ENCODE results near the gene RNASET2.
"Not testable (repeated sequence)": the region's sequence is repeated elsewhere in the genome, so short reads cannot be mapped to it uniquely, and the experiment has no call there.

Gene RNASET2

GRCh38 chr6:166925141-166925996 lies 31.0 kb downstream of the RNASET2 start:
- DNase-seq = no peak

- no peak for DNase-seq
Measured at GRCh38 chr6:166924531-166924930, 31.8 kb downstream of the RNASET2 start.

- no peak for DNase-seq
Measured at GRCh38 chr6:166922937-166923336, 33.4 kb downstream of the RNASET2 start.

- no peak for DNase-seq
Measured at GRCh38 chr6:166921570-166921969, 34.8 kb downstream of the RNASET2 start.

GRCh38 chr6:166916824-166917223 lies 39.5 kb downstream of the RNASET2 start:
- no peak for DNase-seq

- DNase-seq = not testable (repeated sequence)
Measured at GRCh38 chr6:166915484-166915883, 40.9 kb downstream of the RNASET2 start.

GRCh38 chr6:166914952-166915351 lies 41.4 kb downstream of the RNASET2 start:
- not testable (repeated sequence) for DNase-seq

- DNase-seq = no peak
Measured at GRCh38 chr6:166911248-166911677, 45.1 kb downstream of the RNASET2 start.

GRCh38 chr6:166910601-166911000 lies 45.7 kb downstream of the RNASET2 start:
- no peak for DNase-seq

GRCh38 chr6:166908811-166909210 lies 47.5 kb downstream of the RNASET2 start:
- no peak for DNase-seq

GRCh38 chr6:166907871-166908806 lies 48.2 kb downstream of the RNASET2 start:
- no peak for DNase-seq

- DNase-seq = no peak
Measured at GRCh38 chr6:166907373-166907841, 48.9 kb downstream of the RNASET2 start.

- no peak for DNase-seq
Measured at GRCh38 chr6:166906376-166907044, 49.8 kb downstream of the RNASET2 start.

GRCh38 chr6:166905505-166906134 lies 50.7 kb downstream of the RNASET2 start:
- no peak for DNase-seq

GRCh38 chr6:166905013-166905412 lies 51.3 kb downstream of the RNASET2 start:
- DNase-seq = no peak

GRCh38 chr6:166904101-166904746 lies 52.1 kb downstream of the RNASET2 start:
- DNase-seq = no peak

- DNase-seq = no peak
Measured at GRCh38 chr6:166903500-166903899, 52.9 kb downstream of the RNASET2 start.

- no peak for DNase-seq
Measured at GRCh38 chr6:166903027-166903426, 53.3 kb downstream of the RNASET2 start.

GRCh38 chr6:166902211-166902755 lies 54.1 kb downstream of the RNASET2 start:
- no peak for DNase-seq

GRCh38 chr6:166901626-166902025 lies 54.7 kb downstream of the RNASET2 start:
- no peak for DNase-seq

- DNase-seq = no peak
Measured at GRCh38 chr6:166900956-166901607, 55.3 kb downstream of the RNASET2 start.

All from activated CD4-positive, CD25-positive, alpha-beta regulatory T cell treated with anti-CD3 and anti-CD28 coated beads, Interleukin-2, amount 50 U/mL, for 72 hours (primary cell).